HG03175 (cell line): ENCODE results near the gene RPL6.
"Not testable (repeated sequence)": the region's sequence is repeated elsewhere in the genome, so short reads cannot be mapped to it uniquely, and the experiment has no call there.

Experiments
- ATAC-seq: cut with Tn5 transposase; IDR thresholded peaks from one replicate; pipeline ENCODE4 v1.9.1; 2021; ENCODE audit warnings: mild to moderate bottlenecking, moderate library complexity; ENCODE audit not compliant: unreplicated experiment

RPL6 gene

GRCh38 chr12:112409064-112409905 lies at the start of gene RPL6:
TSS of gene RPL6 (minus strand) at chr12:112409605. CDS start at chr12:112408656, 949 bp downstream.
- peak; percentile 80 for ATAC-seq

GRCh38 chr12:112458751-112459150 lies 49.3 kb upstream of the RPL6 start:
- no peak for ATAC-seq

- ATAC-seq: no peak
These were observed 48.9 kb upstream of the RPL6 start for GRCh38 chr12:112458330-112458729.

- not testable (repeated sequence) for ATAC-seq
These were observed 47.7 kb upstream of the RPL6 start for GRCh38 chr12:112457142-112457541.

GRCh38 chr12:112456029-112456428 lies 46.6 kb upstream of the RPL6 start:
- ATAC-seq: no peak

- ATAC-seq: no peak
These were observed 41.3 kb upstream of the RPL6 start for GRCh38 chr12:112450725-112451124.

- ATAC-seq: not testable (repeated sequence)
These were observed 38.8 kb upstream of the RPL6 start for GRCh38 chr12:112448165-112448564.

- ATAC-seq: no peak
These were observed 37.7 kb upstream of the RPL6 start for GRCh38 chr12:112447106-112447505.

- no peak for ATAC-seq
These were observed 36.8 kb upstream of the RPL6 start for GRCh38 chr12:112446008-112446725.

GRCh38 chr12:112443916-112444315 lies 34.5 kb upstream of the RPL6 start:
- ATAC-seq: no peak

- ATAC-seq: not testable (repeated sequence)
These were observed 31.2 kb upstream of the RPL6 start for GRCh38 chr12:112440653-112441052.

- no peak for ATAC-seq
These were observed 30.4 kb upstream of the RPL6 start for GRCh38 chr12:112439769-112440168.

GRCh38 chr12:112438645-112439044 lies 29.2 kb upstream of the RPL6 start:
- not testable (repeated sequence) for ATAC-seq

- ATAC-seq: no peak
These were observed 24.1 kb upstream of the RPL6 start for GRCh38 chr12:112433551-112433950.

GRCh38 chr12:112431965-112432364 lies 22.6 kb upstream of the RPL6 start:
- no peak for ATAC-seq

GRCh38 chr12:112430929-112431328 lies 21.5 kb upstream of the RPL6 start:
- ATAC-seq: no peak

- ATAC-seq: no peak
These were observed 18.4 kb upstream of the RPL6 start for GRCh38 chr12:112427760-112428159.

GRCh38 chr12:112425582-112426382 lies 16.4 kb upstream of the RPL6 start:
- ATAC-seq: no peak

GRCh38 chr12:112424126-112424525 lies 14.7 kb upstream of the RPL6 start:
- no peak for ATAC-seq

GRCh38 chr12:112422531-112422930 lies 13.1 kb upstream of the RPL6 start:
- ATAC-seq: no peak

GRCh38 chr12:112421363-112421762 lies 12.0 kb upstream of the RPL6 start:
- ATAC-seq: no peak
